Non-pigmented ciliary epithelial cell (primary cell): ENCODE measurements around the gene CNTN3.

Experiments used
- DNase-seq: peaks from one replicate; pipeline ENCODE4 v3.0.0-alpha.2; 2010; ENCODE audit warnings: low read depth

The CNTN3 gene

GRCh38 chr3:74614107-74614967, at the start of gene CNTN3:
Gene CNTN3 (minus strand): TSS chr3:74614659. CDS start chr3:74521112, 93,547 bp downstream.
- no peak for DNase-seq

- no peak for DNase-seq
Observed at GRCh38 chr3:74663178-74663577, 48.7 kb upstream of the CNTN3 start.

GRCh38 chr3:74661672-74662071, 47.2 kb upstream of the CNTN3 start:
- no peak for DNase-seq

GRCh38 chr3:74651885-74652284, 37.4 kb upstream of the CNTN3 start:
- no peak for DNase-seq

- DNase-seq = no peak
Observed at GRCh38 chr3:74651292-74651691, 36.8 kb upstream of the CNTN3 start.

GRCh38 chr3:74648107-74648506, 33.6 kb upstream of the CNTN3 start:
- no peak for DNase-seq

- DNase-seq = no peak
Observed at GRCh38 chr3:74646094-74646493, 31.6 kb upstream of the CNTN3 start.

GRCh38 chr3:74643636-74644035, 29.2 kb upstream of the CNTN3 start:
- DNase-seq = no peak

- no peak for DNase-seq
Observed at GRCh38 chr3:74642876-74643275, 28.4 kb upstream of the CNTN3 start.

- DNase-seq = no peak
Observed at GRCh38 chr3:74640211-74640610, 25.8 kb upstream of the CNTN3 start.

- DNase-seq = no peak
Observed at GRCh38 chr3:74639681-74640080, 25.2 kb upstream of the CNTN3 start.

GRCh38 chr3:74636981-74637380, 22.5 kb upstream of the CNTN3 start:
- DNase-seq = no peak

- DNase-seq = no peak
Observed at GRCh38 chr3:74633021-74633420, 18.6 kb upstream of the CNTN3 start.

GRCh38 chr3:74631351-74632140, 17.1 kb upstream of the CNTN3 start:
- no peak for DNase-seq

- no peak for DNase-seq
Observed at GRCh38 chr3:74630602-74631001, 16.1 kb upstream of the CNTN3 start.

GRCh38 chr3:74626011-74626410, 11.6 kb upstream of the CNTN3 start:
- DNase-seq = no peak

GRCh38 chr3:74624301-74624700, 9.8 kb upstream of the CNTN3 start:
- DNase-seq = peak; percentile 66

- DNase-seq = no peak
Observed at GRCh38 chr3:74623261-74623836, 8.9 kb upstream of the CNTN3 start.

- no peak for DNase-seq
Observed at GRCh38 chr3:74621581-74621980, 7.1 kb upstream of the CNTN3 start.

- no peak for DNase-seq
Observed at GRCh38 chr3:74617776-74618175, 3.3 kb upstream of the CNTN3 start.

GRCh38 chr3:74613521-74614106, 845 bp downstream of the CNTN3 start:
- no peak for DNase-seq

- DNase-seq = no peak
Observed at GRCh38 chr3:74613060-74613459, 1.4 kb downstream of the CNTN3 start.
